Sigmoid colon (tissue), 4 donors: ENCODE data around the gene SYK.

Source experiments
- POLR2AphosphoS5 ChIP-seq, 4 donors: sonication (generic); formaldehyde crosslinking; IDR thresholded peaks; one replicate each; pipeline ENCODE4 v1.6.1; 2017; ENCODE audit warnings: antibody characterized with exemption in 4 of 4
- TF ChIP-seq, protein P1 (sequence below), 4 experiments: fragments of 450-650 bp in 3 of 4; fragments of 200-600 bp in 1 of 4; IDR thresholded peaks; one replicate each; pipeline ENCODE4 v1.5.1; 2016 to 2019; ENCODE audit warnings: antibody characterized with exemption in 4 of 4, mild to moderate bottlenecking in 3 of 4, moderate library complexity in 2 of 4

DNA sequence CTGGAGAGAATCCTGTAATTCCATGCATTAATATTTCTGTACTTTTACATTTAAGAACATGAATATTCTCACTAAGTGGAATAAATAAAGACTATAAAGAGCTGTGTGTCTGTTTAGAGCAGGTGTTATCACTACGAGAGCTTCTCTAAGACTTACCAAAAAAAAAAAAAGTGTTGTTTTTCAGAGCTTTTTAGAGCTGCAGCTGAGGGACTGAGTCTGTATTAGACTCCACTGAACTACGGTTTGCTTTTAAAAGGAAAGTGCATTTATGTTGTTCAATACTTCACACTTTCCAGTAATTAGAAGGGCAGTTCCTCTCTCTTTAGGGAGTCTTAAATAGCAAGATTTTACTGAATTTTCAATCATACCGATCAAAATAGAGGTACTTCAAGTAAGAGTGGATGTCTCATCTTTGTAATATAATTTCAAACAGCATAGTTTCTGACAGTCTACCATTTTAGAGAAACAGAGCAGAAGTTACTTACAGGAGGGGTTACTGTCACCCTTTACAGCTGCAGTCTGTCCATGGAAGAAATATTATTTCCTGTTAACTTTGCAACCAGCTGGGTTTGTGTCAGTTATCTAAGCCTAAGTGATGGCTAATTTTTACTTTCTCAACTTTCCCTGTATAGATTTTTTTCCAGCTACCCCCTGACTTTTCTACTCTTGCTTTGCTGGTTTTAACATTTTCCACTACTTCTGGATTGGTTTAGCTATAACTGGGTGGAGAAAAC, 2.4 kb downstream of the SYK start:
- TF ChIP-seq, protein P1, sequence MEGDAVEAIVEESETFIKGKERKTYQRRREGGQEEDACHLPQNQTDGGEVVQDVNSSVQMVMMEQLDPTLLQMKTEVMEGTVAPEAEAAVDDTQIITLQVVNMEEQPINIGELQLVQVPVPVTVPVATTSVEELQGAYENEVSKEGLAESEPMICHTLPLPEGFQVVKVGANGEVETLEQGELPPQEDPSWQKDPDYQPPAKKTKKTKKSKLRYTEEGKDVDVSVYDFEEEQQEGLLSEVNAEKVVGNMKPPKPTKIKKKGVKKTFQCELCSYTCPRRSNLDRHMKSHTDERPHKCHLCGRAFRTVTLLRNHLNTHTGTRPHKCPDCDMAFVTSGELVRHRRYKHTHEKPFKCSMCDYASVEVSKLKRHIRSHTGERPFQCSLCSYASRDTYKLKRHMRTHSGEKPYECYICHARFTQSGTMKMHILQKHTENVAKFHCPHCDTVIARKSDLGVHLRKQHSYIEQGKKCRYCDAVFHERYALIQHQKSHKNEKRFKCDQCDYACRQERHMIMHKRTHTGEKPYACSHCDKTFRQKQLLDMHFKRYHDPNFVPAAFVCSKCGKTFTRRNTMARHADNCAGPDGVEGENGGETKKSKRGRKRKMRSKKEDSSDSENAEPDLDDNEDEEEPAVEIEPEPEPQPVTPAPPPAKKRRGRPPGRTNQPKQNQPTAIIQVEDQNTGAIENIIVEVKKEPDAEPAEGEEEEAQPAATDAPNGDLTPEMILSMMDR (IDR thresholded peaks at IDR 0.05): no peak
- TF ChIP-seq POLR2AphosphoS5 (IDR thresholded peaks at IDR 0.05): peak in 2 of 4 donors; percentile 40 to 57
